ENCODE measurements around the gene ABHD10. TPM values are rescaled to one million over a fixed set of nuclear protein-coding genes. Genes with fewer than 3 reads are reported as not detected.

Gene ABHD10
- total RNA-seq, 1 experiment from 2014 or later: 41.8 TPM

DNA sequence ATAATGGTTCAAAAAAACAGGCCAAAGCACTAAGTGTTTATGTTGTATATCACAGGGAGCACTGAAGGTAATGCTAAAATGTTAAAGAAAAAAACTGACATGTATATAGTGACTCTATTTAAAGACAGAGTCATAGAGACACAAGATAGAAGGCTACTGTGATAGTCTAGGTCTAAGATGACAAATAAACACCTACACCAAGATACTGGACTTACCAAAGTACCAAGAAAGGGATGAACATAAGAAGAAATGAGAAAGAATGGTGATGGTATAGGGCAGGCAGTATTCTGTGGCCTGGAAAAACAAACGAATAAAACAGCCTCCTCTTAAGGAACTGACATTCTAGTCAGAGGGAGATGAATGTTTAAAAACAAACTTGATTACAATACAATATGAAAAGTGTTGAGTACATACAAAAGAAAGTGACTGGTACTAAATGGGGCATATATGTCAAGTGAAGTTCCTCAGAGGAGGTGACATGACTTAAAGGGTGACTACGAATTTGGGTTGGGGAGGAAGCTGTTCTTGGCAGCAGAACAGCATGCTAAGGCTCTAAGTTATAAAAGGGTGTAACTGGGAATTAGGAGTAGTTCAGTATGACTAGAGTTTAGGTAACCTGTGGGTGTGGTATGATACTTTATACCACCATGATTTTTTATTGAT, 5.9 kb downstream of the ABHD10 start:
- Mint-ChIP-seq H3K36me3 (ENCODE audit: insufficient read depth, unreplicated experiment) (peaks cover 40% of the 10 kb centered on the region), H3K4me1 (ENCODE audit: low read depth, unreplicated experiment) (peaks cover 2% of the 10 kb centered on the region), H3K27ac (ENCODE audit: unreplicated experiment) (no peak overlapping the region), H3K9me3 (ENCODE audit: unreplicated experiment) (no peaks in the 10 kb centered on the region), H3K4me3 (ENCODE audit: unreplicated experiment) (no peak overlapping the region), H3K27me3 (ENCODE audit: insufficient read depth, unreplicated experiment) (no peaks in the 10 kb centered on the region)
- no peaks in the 10 kb centered on the region for H3K27me3 ChIP-seq (replicated peaks; ENCODE audit: control insufficient read depth, insufficient read depth, low read length)
- ChIA-PET POLR2A (no interaction called here), CTCF (interaction anchor here (1.3 kb wide), 1 partner anchor 29 kb away, joined by 3 read pairs; no protein-coding TSS in a partner anchor)
- no peak for DNase-seq
- no peaks in the 10 kb centered on the region; the same call in 1 of the 2 replicates for H3K4me1 ChIP-seq
- no peak overlapping the region for H3K4me3 ChIP-seq (ENCODE audit: low read depth, low read length)
- no peaks in the 10 kb centered on the region for H3K9me3 ChIP-seq
- BruUV-seq (replicated peaks): no TSS peak
- TF ChIP-seq, protein P1, sequence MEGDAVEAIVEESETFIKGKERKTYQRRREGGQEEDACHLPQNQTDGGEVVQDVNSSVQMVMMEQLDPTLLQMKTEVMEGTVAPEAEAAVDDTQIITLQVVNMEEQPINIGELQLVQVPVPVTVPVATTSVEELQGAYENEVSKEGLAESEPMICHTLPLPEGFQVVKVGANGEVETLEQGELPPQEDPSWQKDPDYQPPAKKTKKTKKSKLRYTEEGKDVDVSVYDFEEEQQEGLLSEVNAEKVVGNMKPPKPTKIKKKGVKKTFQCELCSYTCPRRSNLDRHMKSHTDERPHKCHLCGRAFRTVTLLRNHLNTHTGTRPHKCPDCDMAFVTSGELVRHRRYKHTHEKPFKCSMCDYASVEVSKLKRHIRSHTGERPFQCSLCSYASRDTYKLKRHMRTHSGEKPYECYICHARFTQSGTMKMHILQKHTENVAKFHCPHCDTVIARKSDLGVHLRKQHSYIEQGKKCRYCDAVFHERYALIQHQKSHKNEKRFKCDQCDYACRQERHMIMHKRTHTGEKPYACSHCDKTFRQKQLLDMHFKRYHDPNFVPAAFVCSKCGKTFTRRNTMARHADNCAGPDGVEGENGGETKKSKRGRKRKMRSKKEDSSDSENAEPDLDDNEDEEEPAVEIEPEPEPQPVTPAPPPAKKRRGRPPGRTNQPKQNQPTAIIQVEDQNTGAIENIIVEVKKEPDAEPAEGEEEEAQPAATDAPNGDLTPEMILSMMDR (IDR thresholded peaks at IDR 0.05; ENCODE audit: insufficient read depth in 1 of 2, low read depth in 1 of 2, low read length in 1 of 2, severe bottlenecking in 1 of 2, unreplicated experiment in 1 of 2): no peak
- intact Hi-C loops (cut with micrococcal nuclease; ENCODE audit: unreplicated experiment): loop anchor here (5.0 kb wide), 1 partner anchor 108 kb away; no protein-coding TSS in a partner anchor
- H3K36me3 ChIP-seq (ENCODE audit: control insufficient read depth, insufficient read depth, low read length): no peaks in the 10 kb centered on the region; the same call in 1 of the 2 replicates

DNA sequence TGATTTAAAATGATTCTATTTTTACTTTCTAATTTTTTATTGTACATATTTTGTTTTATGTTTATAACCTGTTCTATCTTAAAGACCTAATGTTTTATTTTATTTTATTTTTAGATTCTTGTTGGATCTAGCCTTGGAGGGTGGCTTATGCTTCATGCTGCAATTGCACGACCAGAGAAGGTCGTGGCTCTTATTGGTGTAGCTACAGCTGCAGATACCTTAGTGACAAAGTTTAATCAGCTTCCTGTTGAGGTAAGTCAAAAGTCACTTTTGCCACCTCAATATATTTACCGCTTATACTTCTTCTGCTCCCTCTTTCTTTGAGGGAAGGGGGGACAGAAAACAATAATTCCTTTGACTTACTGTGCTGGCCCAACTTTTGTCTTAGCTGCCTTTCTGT, 8.0 kb downstream of the ABHD10 start:
- Mint-ChIP-seq H3K36me3 (ENCODE audit: insufficient read depth, unreplicated experiment) (peaks cover 40% of the 10 kb centered on the region), H3K4me1 (ENCODE audit: low read depth, unreplicated experiment) (no peaks in the 10 kb centered on the region), H3K9me3 (ENCODE audit: unreplicated experiment) (no peaks in the 10 kb centered on the region), H3K27ac (ENCODE audit: unreplicated experiment) (no peak overlapping the region), H3K4me3 (ENCODE audit: unreplicated experiment) (no peak overlapping the region), H3K27me3 (ENCODE audit: insufficient read depth, unreplicated experiment) (no peaks in the 10 kb centered on the region)
- intact Hi-C loops (cut with micrococcal nuclease; ENCODE audit: unreplicated experiment): loop anchor here (5.0 kb wide), 1 partner anchor 106 kb away; no protein-coding TSS in a partner anchor
- TF ChIP-seq, protein P1 (IDR thresholded peaks at IDR 0.05; ENCODE audit: insufficient read depth in 1 of 2, low read depth in 1 of 2, low read length in 1 of 2, severe bottlenecking in 1 of 2, unreplicated experiment in 1 of 2): no peak
- ChIA-PET CTCF (interaction anchor here (0.9 kb wide), 1 partner anchor 57 kb away, joined by 3 read pairs; no protein-coding TSS in a partner anchor), POLR2A (no interaction called here)
- no peak for DNase-seq
- no TSS peak for BruUV-seq (replicated peaks)
- no peaks in the 10 kb centered on the region for H3K4me1 ChIP-seq
- H3K36me3 ChIP-seq (ENCODE audit: control insufficient read depth, insufficient read depth, low read length): no peaks in the 10 kb centered on the region; the same call in 1 of the 2 replicates
- H3K27me3 ChIP-seq (replicated peaks; ENCODE audit: control insufficient read depth, insufficient read depth, low read length): no peaks in the 10 kb centered on the region
- H3K9me3 ChIP-seq: no peaks in the 10 kb centered on the region
- no peak overlapping the region for H3K4me3 ChIP-seq (ENCODE audit: low read depth, low read length)

DNA sequence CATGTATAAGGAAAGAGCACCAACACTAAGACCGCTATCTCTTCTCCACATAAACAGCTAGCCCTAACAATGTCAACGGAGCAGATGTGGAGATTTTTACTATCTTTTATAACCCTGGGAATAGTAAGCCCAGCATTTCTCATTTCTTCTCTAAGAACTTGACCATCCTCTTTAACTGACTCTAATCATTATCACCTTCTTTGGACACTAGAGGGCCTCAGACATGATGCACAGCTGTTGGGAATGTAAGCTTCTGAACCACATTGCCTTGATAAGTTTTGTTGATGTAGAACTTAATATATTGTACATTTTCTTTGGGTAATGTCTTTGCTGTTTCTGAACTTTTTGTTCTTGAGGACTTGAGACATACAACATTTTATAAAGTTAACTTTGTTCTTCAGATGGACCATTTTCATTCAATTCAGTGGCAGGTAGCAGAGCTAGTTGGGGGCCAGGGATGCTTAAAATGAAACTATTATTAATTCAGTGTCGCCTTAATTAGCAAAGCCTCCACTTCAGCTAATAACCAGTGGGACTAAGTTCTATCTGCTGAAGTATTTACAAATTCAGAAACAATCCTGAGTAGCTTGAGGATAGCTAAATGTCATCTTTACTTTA, 10.3 kb downstream of the ABHD10 start:
- H3K4me3 Mint-ChIP-seq (ENCODE audit: unreplicated experiment): no peak overlapping the region
- no peak overlapping the region for H3K27ac Mint-ChIP-seq (ENCODE audit: unreplicated experiment)
- ChIA-PET CTCF (interaction anchor here (0.7 to 2.4 kb wide), 10 partner anchors 10 to 272 kb away, joined by 4 to 66 read pairs (median 4); partner anchors contain the start of gene ABHD10), POLR2A (interaction anchor here (1.2 kb wide), 1 partner anchor 10 kb away, joined by 7 read pairs; the partner anchor contains the start of gene ABHD10)
- DNase-seq: peak in 1 of 2 experiments; percentile 44
- BruUV-seq (replicated peaks): no TSS peak
- intact Hi-C loops (cut with micrococcal nuclease; ENCODE audit: unreplicated experiment): loop anchor here (1.0 to 5.0 kb wide), 3 partner anchors 24 to 103 kb away; no protein-coding TSS in a partner anchor
- H3K9me3 ChIP-seq: no peaks in the 10 kb centered on the region
- TF ChIP-seq, protein P1 (IDR thresholded peaks at IDR 0.05; ENCODE audit: insufficient read depth in 1 of 2, low read depth in 1 of 2, low read length in 1 of 2, severe bottlenecking in 1 of 2, unreplicated experiment in 1 of 2): peak; percentile 67 to 83
- no peaks in the 10 kb centered on the region for H3K36me3 ChIP-seq (ENCODE audit: control insufficient read depth, insufficient read depth, low read length)
- H3K9me3 Mint-ChIP-seq (ENCODE audit: unreplicated experiment): no peaks in the 10 kb centered on the region
- no peaks in the 10 kb centered on the region for H3K27me3 Mint-ChIP-seq (ENCODE audit: insufficient read depth, unreplicated experiment)
- H3K36me3 Mint-ChIP-seq (ENCODE audit: insufficient read depth, unreplicated experiment): peaks cover 45% of the 10 kb centered on the region
- no peaks in the 10 kb centered on the region for H3K4me1 Mint-ChIP-seq (ENCODE audit: low read depth, unreplicated experiment)
- H3K27me3 ChIP-seq (replicated peaks; ENCODE audit: control insufficient read depth, insufficient read depth, low read length): no peaks in the 10 kb centered on the region
- H3K4me3 ChIP-seq (ENCODE audit: low read depth, low read length): no peak overlapping the region
- no peaks in the 10 kb centered on the region for H3K4me1 ChIP-seq

Data from Caco-2 (cell line).